ENCODE measurements around the gene FOXS1. TPM values are rescaled to one million over a fixed set of nuclear protein-coding genes. Genes with fewer than 3 reads are reported as not detected.

FOXS1 gene
- total RNA-seq, 1 donor from 2014 or later = 26.0 TPM

- Histone ChIP-seq H3K36me3 (ENCODE audit: insufficient read depth, low read length) (no peaks in the 10 kb centered on the region), H3K27me3 (ENCODE audit: insufficient read depth, low read length) (peaks cover 2% of the 10 kb centered on the region), H3K4me2 (ENCODE audit: low read length) (no peak overlapping the region), H3K9me3 (ENCODE audit: insufficient read depth, low read depth, low read length) (no peaks in the 10 kb centered on the region), H3K9ac (ENCODE audit: low read length) (no peak overlapping the region), H4K20me1 (ENCODE audit: insufficient read depth, low read length) (no peaks in the 10 kb centered on the region), H3K4me3 (ENCODE audit: insufficient read depth, low read depth, low read length) (no peak overlapping the region), H3K79me2 (ENCODE audit: insufficient read depth, low read length) (no peaks in the 10 kb centered on the region), H3K27ac (ENCODE audit: low read depth, low read length) (no peak overlapping the region), H3K4me1 (ENCODE audit: insufficient read depth, low read length) (peaks cover 26% of the 10 kb centered on the region), H2AFZ (ENCODE audit: low read depth, low read length) (no peak overlapping the region)
- H3K27ac Mint-ChIP-seq (ENCODE audit: unreplicated experiment) = no peak overlapping the region
- H3K9me3 Mint-ChIP-seq (ENCODE audit: unreplicated experiment) = no peaks in the 10 kb centered on the region
- no peak for DNase-seq (ENCODE audit: low read depth)
- no peak overlapping the region for H3K4me3 Mint-ChIP-seq (ENCODE audit: unreplicated experiment)
- peaks cover 10% of the 10 kb centered on the region for H3K4me1 Mint-ChIP-seq (ENCODE audit: low read depth, unreplicated experiment)
- peaks cover 32% of the 10 kb centered on the region for H3K27me3 Mint-ChIP-seq (ENCODE audit: low read depth, unreplicated experiment)
- H3K36me3 Mint-ChIP-seq (ENCODE audit: low read depth, unreplicated experiment) = peaks cover 7% of the 10 kb centered on the region
- FAIRE-seq = no peak
- TF ChIP-seq EZH2 (IDR thresholded peaks at IDR 0.05; ENCODE audit: insufficient read depth, low read length) (no peak), CTCF (IDR thresholded peaks at IDR 0.05; ENCODE audit: insufficient read depth, low read depth, low read length) (no peak)
These were observed 19.3 kb downstream of the FOXS1 start for GRCh38 chr20:31826074-31826473.

- Histone ChIP-seq H2AFZ (ENCODE audit: low read depth, low read length) (no peak overlapping the region), H3K79me2 (ENCODE audit: insufficient read depth, low read length) (no peaks in the 10 kb centered on the region), H3K9ac (ENCODE audit: low read length) (no peak overlapping the region), H3K4me1 (ENCODE audit: insufficient read depth, low read length) (peaks cover 26% of the 10 kb centered on the region), H3K4me2 (ENCODE audit: low read length) (peak overlapping the region; percentile 45), H3K9me3 (ENCODE audit: insufficient read depth, low read depth, low read length) (no peaks in the 10 kb centered on the region), H4K20me1 (ENCODE audit: insufficient read depth, low read length) (no peaks in the 10 kb centered on the region), H3K4me3 (ENCODE audit: insufficient read depth, low read depth, low read length) (no peak overlapping the region), H3K36me3 (ENCODE audit: insufficient read depth, low read length) (no peaks in the 10 kb centered on the region), H3K27ac (ENCODE audit: low read depth, low read length) (no peak overlapping the region), H3K27me3 (ENCODE audit: insufficient read depth, low read length) (peaks cover 2% of the 10 kb centered on the region)
- DNase-seq (ENCODE audit: low read depth) (no peak), FAIRE-seq (no peak)
- Mint-ChIP-seq H3K27ac (ENCODE audit: unreplicated experiment) (peak overlapping the region; percentile 67), H3K9me3 (ENCODE audit: unreplicated experiment) (no peaks in the 10 kb centered on the region), H3K4me1 (ENCODE audit: low read depth, unreplicated experiment) (peaks cover 10% of the 10 kb centered on the region), H3K27me3 (ENCODE audit: low read depth, unreplicated experiment) (peaks cover 28% of the 10 kb centered on the region), H3K36me3 (ENCODE audit: low read depth, unreplicated experiment) (peaks cover 2% of the 10 kb centered on the region), H3K4me3 (ENCODE audit: unreplicated experiment) (no peak overlapping the region)
- TF ChIP-seq CTCF (IDR thresholded peaks at IDR 0.05; ENCODE audit: insufficient read depth, low read depth, low read length) = no peak
- TF ChIP-seq EZH2 (IDR thresholded peaks at IDR 0.05; ENCODE audit: insufficient read depth, low read length) = no peak
These were observed 20.7 kb downstream of the FOXS1 start for GRCh38 chr20:31824554-31825313.

DNA sequence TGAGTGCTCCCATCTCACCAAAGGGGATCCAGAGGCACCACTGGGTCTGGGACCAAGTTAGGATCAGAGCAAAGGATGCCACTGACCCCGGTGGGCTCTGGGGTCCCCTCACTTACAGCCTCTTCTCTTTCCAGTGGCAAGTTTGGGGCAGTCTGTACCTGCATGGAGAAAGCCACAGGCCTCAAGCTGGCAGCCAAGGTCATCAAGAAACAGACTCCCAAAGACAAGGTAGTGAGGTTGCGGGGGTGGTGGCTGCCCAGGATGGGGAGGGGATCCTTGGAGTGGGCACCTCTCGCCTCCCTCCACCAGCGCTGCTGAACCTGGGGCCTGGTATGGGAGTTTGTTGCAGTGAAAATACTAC, 21.3 kb downstream of the FOXS1 start:
- peak overlapping the region; percentile 72 for H3K4me2 ChIP-seq (ENCODE audit: low read length)
- peak overlapping the region; percentile 67 for H3K27ac Mint-ChIP-seq (ENCODE audit: unreplicated experiment)
- peaks cover 10% of the 10 kb centered on the region for H3K4me1 Mint-ChIP-seq (ENCODE audit: low read depth, unreplicated experiment)
- FAIRE-seq (no peak), DNase-seq (ENCODE audit: low read depth) (no peak)
- H3K4me3 ChIP-seq (ENCODE audit: insufficient read depth, low read depth, low read length) = no peak overlapping the region
- peaks cover 26% of the 10 kb centered on the region for H3K4me1 ChIP-seq (ENCODE audit: insufficient read depth, low read length)
- H3K9ac ChIP-seq (ENCODE audit: low read length) = peak overlapping the region; percentile 43
- peak overlapping the region; percentile 62 for H2AFZ ChIP-seq (ENCODE audit: low read depth, low read length)
- H3K27me3 ChIP-seq (ENCODE audit: insufficient read depth, low read length) = peaks cover 2% of the 10 kb centered on the region
- H3K27ac ChIP-seq (ENCODE audit: low read depth, low read length) = no peak overlapping the region
- no peaks in the 10 kb centered on the region for H3K79me2 ChIP-seq (ENCODE audit: insufficient read depth, low read length)
- H3K9me3 Mint-ChIP-seq (ENCODE audit: unreplicated experiment) = no peaks in the 10 kb centered on the region
- H4K20me1 ChIP-seq (ENCODE audit: insufficient read depth, low read length) = no peaks in the 10 kb centered on the region
- peaks cover 2% of the 10 kb centered on the region for H3K36me3 Mint-ChIP-seq (ENCODE audit: low read depth, unreplicated experiment)
- H3K9me3 ChIP-seq (ENCODE audit: insufficient read depth, low read depth, low read length) = no peaks in the 10 kb centered on the region
- no peaks in the 10 kb centered on the region for H3K36me3 ChIP-seq (ENCODE audit: insufficient read depth, low read length)
- peaks cover 28% of the 10 kb centered on the region for H3K27me3 Mint-ChIP-seq (ENCODE audit: low read depth, unreplicated experiment)
- TF ChIP-seq CTCF (IDR thresholded peaks at IDR 0.05; ENCODE audit: insufficient read depth, low read depth, low read length) (no peak), EZH2 (IDR thresholded peaks at IDR 0.05; ENCODE audit: insufficient read depth, low read length) (no peak)
- H3K4me3 Mint-ChIP-seq (ENCODE audit: unreplicated experiment) = no peak overlapping the region
